Activated T-cell treated with anti-CD3 and anti-CD28 coated beads, Interleukin-2, amount 50 U/mL, for 24 hours (primary cell): ENCODE results near the gene RAD51AP2.

Experiments used
- DNase-seq: peaks from one replicate; pipeline ENCODE4 v3.0.0-alpha.2; 2020
- H3K27ac Mint-ChIP-seq: 2 replicates; pipeline ENCODE4 v1.8.0; 2020; ENCODE audit warnings: mild to moderate bottlenecking, mixed read lengths
- H3K27me3 Mint-ChIP-seq: 2 replicates; pipeline ENCODE4 v1.8.0; 2020; ENCODE audit warnings: mixed read lengths
- H3K36me3 Mint-ChIP-seq: 2 replicates; pipeline ENCODE4 v1.8.0; 2020; ENCODE audit warnings: low read depth, mixed read lengths
- H3K4me1 Mint-ChIP-seq: 2 replicates; pipeline ENCODE4 v1.8.0; 2020; ENCODE audit warnings: low read depth, mixed read lengths
- H3K4me3 Mint-ChIP-seq: 2 replicates; pipeline ENCODE4 v1.8.0; 2020; ENCODE audit warnings: mild to moderate bottlenecking, moderate library complexity, mixed read lengths
- H3K9me3 Mint-ChIP-seq: 2 replicates; pipeline ENCODE4 v1.8.0; 2020; ENCODE audit warnings: mixed read lengths

Gene RAD51AP2

DNA sequence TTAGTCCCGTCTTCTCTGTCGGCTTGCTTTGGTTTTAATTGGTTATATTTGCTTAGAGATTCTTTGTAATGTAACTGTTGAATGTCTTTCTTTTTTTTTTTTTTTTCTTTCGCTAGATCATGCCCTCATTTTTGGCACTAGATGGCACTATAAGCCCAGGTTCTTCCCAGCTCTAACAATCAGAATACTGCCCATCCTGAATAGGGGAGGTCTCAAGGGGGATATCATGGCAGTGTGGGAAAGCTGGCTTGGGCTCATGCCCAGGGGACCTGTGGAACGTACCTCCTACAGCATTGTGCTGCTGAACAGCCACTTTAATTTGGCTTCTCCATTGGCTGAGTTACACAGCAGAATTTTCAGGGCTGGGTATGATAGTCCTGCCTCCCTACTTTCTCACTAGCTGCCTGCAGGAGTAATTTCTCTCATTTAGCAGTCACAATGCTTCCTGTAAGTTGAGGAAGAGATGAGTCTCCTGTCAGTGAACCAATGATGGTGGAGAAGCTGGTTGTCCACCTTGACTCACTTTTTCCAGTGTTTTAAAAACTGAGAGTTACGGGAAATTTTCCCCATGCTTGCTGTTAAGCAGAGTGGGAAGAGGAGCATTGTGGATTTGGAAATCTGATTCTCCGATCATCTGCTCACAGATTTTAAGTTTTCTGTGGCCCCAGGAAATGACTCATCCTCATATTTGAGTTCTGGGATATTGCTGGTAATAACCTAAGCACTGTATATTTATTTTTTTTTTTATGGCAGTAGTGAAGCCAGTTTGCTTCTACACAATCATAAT, 47.2 kb downstream of the RAD51AP2 start:
- Mint-ChIP-seq H3K4me1 (no peaks in the 10 kb centered on the region), H3K9me3 (peaks cover 23% of the 10 kb centered on the region), H3K27ac (no peak overlapping the region), H3K36me3 (no peaks in the 10 kb centered on the region), H3K27me3 (no peaks in the 10 kb centered on the region), H3K4me3 (no peak overlapping the region)
- DNase-seq = no peak

DNA sequence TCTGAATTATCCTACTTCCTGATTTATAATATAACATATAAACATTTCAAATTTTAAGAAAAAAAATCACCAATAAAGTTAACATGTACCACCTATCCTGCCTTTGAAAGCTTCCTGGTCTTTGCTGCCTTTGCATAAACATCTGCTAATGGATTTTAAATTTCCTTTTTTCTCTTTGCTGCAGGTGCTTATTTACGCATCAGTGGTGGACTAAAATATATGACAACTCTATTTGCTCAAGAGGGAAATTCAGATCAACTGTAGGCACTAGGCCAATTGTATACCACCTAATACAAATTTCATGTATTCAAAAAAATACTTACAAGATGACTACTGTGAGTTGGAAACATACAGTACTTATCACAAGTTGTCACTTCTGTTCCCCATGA, 57.2 kb downstream of the RAD51AP2 start:
- no peaks in the 10 kb centered on the region for H3K4me1 Mint-ChIP-seq
- H3K27me3 Mint-ChIP-seq = no peaks in the 10 kb centered on the region
- DNase-seq = no peak
- no peaks in the 10 kb centered on the region for H3K9me3 Mint-ChIP-seq
- no peak overlapping the region for H3K27ac Mint-ChIP-seq
- no peak overlapping the region for H3K4me3 Mint-ChIP-seq
- no peaks in the 10 kb centered on the region for H3K36me3 Mint-ChIP-seq
